ENCODE data around the gene ZYX. TPM values are rescaled to one million over a fixed set of nuclear protein-coding genes. Genes with fewer than 3 reads are reported as not detected.

Gene ZYX
- total RNA-seq, 4 donors from 2014 or later = 46.3 to 73.0 (median 59.3) TPM

DNA sequence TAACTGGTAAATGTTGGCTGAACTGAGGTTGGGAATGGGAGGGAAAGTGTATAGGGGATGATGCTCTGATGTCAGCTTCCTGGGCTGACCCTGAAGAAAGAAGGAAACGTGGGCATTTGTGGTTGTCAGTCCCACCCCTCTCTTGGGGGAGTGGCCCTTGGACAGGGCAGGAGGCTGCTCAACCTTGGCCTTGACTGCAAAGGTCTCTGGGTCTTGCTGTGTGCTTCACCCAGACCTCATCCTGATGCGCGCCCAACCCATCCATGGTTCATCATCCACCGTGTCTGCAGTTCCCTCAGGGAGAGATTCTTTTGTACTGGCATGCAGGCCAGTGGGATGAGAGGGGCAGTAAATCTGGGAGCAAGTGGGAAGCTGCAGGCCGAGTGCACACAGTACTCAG lies 4.7 kb upstream of the ZYX start:
- Histone ChIP-seq H3K4me1 (peaks cover 17% of the 10 kb centered on the region), H3K4me3 (no peak overlapping the region), H3K27ac (no peak overlapping the region), H3K27me3 (no peaks in the 10 kb centered on the region), H3K9me3 (no peaks in the 10 kb centered on the region), H3K36me3 (no peaks in the 10 kb centered on the region)
- no peak for TF ChIP-seq POLR2A (IDR thresholded peaks at IDR 0.05)
- TF ChIP-seq, protein P1, sequence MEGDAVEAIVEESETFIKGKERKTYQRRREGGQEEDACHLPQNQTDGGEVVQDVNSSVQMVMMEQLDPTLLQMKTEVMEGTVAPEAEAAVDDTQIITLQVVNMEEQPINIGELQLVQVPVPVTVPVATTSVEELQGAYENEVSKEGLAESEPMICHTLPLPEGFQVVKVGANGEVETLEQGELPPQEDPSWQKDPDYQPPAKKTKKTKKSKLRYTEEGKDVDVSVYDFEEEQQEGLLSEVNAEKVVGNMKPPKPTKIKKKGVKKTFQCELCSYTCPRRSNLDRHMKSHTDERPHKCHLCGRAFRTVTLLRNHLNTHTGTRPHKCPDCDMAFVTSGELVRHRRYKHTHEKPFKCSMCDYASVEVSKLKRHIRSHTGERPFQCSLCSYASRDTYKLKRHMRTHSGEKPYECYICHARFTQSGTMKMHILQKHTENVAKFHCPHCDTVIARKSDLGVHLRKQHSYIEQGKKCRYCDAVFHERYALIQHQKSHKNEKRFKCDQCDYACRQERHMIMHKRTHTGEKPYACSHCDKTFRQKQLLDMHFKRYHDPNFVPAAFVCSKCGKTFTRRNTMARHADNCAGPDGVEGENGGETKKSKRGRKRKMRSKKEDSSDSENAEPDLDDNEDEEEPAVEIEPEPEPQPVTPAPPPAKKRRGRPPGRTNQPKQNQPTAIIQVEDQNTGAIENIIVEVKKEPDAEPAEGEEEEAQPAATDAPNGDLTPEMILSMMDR (IDR thresholded peaks at IDR 0.05) = no peak
- TF ChIP-seq EP300 (IDR thresholded peaks at IDR 0.05) = no peak
- no peak for TF ChIP-seq POLR2AphosphoS5 (IDR thresholded peaks at IDR 0.05)
- 75% methylated on average over 5 of the region's 5 CpGs for WGBS
- no peak for DNase-seq (ENCODE audit: low spot score in 2 of 2)

DNA sequence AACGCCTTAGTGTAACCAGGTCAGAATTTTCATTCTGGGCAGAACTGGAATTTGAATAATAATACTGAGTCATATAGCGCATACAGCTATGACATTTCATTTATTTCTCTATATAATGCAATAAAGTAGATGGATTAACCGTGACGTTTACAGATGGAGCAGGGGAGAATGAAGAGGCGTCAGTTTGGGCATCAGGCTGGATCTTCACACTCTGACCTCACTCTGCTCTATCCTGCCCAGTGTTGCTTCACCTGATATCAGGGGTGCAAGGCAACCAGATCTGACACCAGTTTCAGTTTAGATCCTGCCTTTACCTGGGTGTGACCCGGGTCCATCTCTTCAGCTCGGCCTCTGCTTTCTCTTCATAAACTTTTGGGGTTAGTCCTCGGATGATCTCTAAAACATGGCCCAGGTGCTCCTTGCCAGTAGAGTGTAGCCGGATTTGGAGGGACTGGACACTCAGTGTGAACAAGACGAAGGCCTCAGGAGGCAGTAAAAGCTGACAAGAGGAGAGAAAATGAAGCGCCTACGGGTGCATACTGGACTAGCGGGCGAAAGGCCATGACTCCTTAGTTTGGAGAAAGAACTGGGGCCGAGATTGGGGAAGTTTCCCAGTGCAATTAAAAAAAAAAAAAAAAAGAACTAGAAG lies 1.4 kb upstream of the ZYX start:
- Histone ChIP-seq H3K9me3 (no peaks in the 10 kb centered on the region), H3K4me3 (peak overlapping the region; percentile 74), H3K27me3 (no peaks in the 10 kb centered on the region), H3K4me1 (peaks cover 49% of the 10 kb centered on the region), H3K27ac (peak overlapping the region; percentile 95), H3K36me3 (no peaks in the 10 kb centered on the region)
- WGBS = 25% methylated on average over 15 of the region's 15 CpGs
- TF ChIP-seq EP300 (IDR thresholded peaks at IDR 0.05) = no peak
- TF ChIP-seq, protein P1 (IDR thresholded peaks at IDR 0.05) = no peak
- no peak for TF ChIP-seq POLR2AphosphoS5 (IDR thresholded peaks at IDR 0.05)
- no peak for TF ChIP-seq POLR2A (IDR thresholded peaks at IDR 0.05)
- DNase-seq (ENCODE audit: low spot score in 2 of 2) = no peak

DNA sequence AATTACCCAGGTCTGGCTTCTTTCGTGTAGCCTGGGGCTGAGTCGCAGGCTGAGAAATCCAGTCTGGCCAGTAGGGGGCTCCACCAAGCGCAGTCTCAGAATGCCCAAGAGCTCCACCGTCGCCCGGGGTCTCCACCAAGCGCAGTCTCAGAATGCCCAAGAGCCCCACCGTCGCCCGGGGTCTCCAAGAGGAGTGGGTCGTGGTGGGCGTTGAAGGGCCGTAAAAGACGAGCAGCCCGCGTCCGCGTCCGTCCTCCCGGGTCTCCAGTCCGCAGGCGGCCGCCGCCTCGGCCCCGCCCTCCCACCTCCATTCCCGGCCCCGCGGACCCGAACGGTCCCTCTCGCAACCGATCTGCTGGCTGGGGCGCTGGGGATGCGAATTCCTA lies 892 bp upstream of the ZYX start:
- Histone ChIP-seq H3K27me3 (no peaks in the 10 kb centered on the region), H3K4me1 (peaks cover 54% of the 10 kb centered on the region), H3K4me3 (peak overlapping the region; percentile 74), H3K36me3 (no peaks in the 10 kb centered on the region), H3K27ac (peak overlapping the region; percentile 95), H3K9me3 (no peaks in the 10 kb centered on the region)
- TF ChIP-seq, protein P1 (IDR thresholded peaks at IDR 0.05) = peak; percentile 81 to 85
- TF ChIP-seq EP300 (IDR thresholded peaks at IDR 0.05) = no peak
- DNase-seq (ENCODE audit: low spot score in 2 of 2) = peak; percentile 92
- WGBS = 0% methylated on average over 14 of the region's 35 CpGs

DNA sequence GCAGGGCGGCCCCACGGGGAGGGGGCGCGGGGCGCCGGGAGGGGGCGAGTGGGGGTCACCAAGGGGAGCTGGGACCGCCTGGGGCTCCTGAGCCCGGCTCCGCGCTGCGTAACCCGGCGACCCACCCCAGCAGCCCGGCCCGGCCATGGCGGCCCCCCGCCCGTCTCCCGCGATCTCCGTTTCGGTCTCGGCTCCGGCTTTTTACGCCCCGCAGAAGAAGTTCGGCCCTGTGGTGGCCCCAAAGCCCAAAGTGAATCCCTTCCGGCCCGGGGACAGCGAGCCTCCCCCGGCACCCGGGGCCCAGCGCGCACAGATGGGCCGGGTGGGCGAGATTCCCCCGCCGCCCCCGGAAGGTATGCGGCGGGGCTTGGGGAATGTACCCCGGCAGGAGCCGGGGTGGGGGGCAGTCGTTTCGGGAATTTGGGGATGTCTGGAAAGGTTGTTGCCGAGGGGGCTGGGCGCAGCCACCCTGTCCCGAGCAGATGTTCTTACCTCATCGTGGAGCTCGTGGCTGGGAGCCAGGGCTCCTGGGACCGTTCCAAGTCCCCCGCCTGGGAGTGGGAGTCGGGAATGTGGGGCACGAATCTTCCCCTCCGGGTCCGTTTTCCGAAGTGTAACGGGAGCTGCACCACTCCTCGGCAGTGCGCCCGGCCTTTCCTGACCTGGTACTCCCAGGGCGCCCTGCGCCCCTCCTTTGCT lies 431 bp downstream of the ZYX start:
- Histone ChIP-seq H3K27me3 (no peaks in the 10 kb centered on the region), H3K4me1 (peaks cover 66% of the 10 kb centered on the region), H3K4me3 (peak overlapping the region; percentile 74), H3K9me3 (no peaks in the 10 kb centered on the region), H3K27ac (peak overlapping the region; percentile 95), H3K36me3 (no peaks in the 10 kb centered on the region)
- WGBS = 0% methylated on average over 15 of the region's 64 CpGs
- DNase-seq (ENCODE audit: low spot score in 2 of 2) = peak in 1 of 2 donors; percentile 92
- TF ChIP-seq POLR2A (IDR thresholded peaks at IDR 0.05) (no peak), EP300 (IDR thresholded peaks at IDR 0.05) (no peak), POLR2AphosphoS5 (IDR thresholded peaks at IDR 0.05) (peak in 1 of 3 donors; percentile 23)
- TF ChIP-seq, protein P1 (IDR thresholded peaks at IDR 0.05) = no peak

DNA sequence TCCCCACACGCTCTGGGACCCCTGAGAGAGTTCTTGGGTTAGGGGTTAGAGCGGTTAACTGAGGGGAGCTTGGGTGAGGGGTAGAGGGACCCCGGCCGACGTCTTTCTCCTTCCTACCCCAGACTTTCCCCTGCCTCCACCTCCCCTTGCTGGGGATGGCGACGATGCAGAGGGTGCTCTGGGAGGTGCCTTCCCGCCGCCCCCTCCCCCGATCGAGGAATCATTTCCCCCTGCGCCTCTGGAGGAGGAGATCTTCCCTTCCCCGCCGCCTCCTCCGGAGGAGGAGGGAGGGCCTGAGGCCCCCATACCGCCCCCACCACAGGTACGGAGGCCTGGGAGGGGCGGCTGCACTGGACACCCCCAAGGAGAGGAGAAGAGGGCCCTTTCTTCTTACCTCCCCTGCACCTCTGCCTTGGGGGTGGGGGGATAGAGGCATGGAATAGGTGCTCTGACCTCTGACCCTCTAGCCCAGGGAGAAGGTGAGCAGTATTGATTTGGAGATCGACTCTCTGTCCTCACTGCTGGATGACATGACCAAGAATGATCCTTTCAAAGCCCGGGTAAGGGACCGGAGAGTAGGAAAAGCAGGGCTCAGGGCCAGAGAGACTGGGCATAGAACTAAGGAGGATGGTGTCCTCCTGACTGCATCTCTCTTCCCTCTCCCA lies 1.1 kb downstream of the ZYX start:
- WGBS = 22% methylated on average over 16 of the region's 21 CpGs
- H3K27ac ChIP-seq = peak overlapping the region; percentile 95
- no peak for DNase-seq (ENCODE audit: low spot score in 2 of 2)
- H3K27me3 ChIP-seq = no peaks in the 10 kb centered on the region
- TF ChIP-seq POLR2AphosphoS5 (IDR thresholded peaks at IDR 0.05) (no peak), POLR2A (IDR thresholded peaks at IDR 0.05) (no peak), EP300 (IDR thresholded peaks at IDR 0.05) (no peak)
- TF ChIP-seq, protein P1 (IDR thresholded peaks at IDR 0.05) = no peak
- H3K4me3 ChIP-seq = peak overlapping the region; percentile 74
- no peaks in the 10 kb centered on the region for H3K9me3 ChIP-seq
- H3K4me1 ChIP-seq = peaks cover 73% of the 10 kb centered on the region
- peaks cover 2% of the 10 kb centered on the region for H3K36me3 ChIP-seq

Data from suprapubic skin (tissue), 4 donors.